ENCODE measurements around the gene LSM2. TPM values are rescaled to one million over a fixed set of nuclear protein-coding genes. Genes with fewer than 3 reads are reported as not detected.

The LSM2 gene
- total and polyA plus RNA-seq, 9 of the 15 experiments (the other 6 are each of a cell fraction or from before 2014, with no cell fraction given) = 154 to 407 (median 223) TPM

DNA sequence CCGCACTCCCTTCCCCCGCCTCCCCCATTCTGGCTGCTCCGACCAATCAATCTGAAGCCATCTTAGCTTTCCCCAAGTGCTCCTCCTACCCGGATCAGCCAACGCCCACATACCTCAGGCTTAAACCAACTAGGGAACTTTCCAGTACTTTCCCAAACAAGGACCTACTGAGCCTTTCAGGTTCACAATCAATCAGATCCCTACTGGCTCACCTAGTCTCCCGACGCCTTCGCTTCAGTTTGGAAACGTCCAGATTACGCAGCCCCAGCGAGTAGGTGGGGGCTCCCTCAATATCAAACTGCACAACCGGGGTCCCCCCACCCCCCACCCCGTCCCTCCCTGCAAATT lies 7.9 kb upstream of the LSM2 start (continued):
- TF ChIP-seq KLF13 (tag; IDR thresholded peaks at IDR 0.05; ENCODE audit: borderline replicate concordance, low read depth) (peak; percentile 83; the same call in 1 of the 2 replicates), CHD2 (IDR thresholded peaks at IDR 0.05; ENCODE audit: low read depth, low read length) (peak; percentile 69; the same call in 1 of the 2 replicates), SIRT6 (IDR thresholded peaks at IDR 0.05; ENCODE audit: low read depth, low read length) (no peak), ZNF212 (CRISPR knock-in tag; IDR thresholded peaks at IDR 0.05) (no peak), SMAD3 (CRISPR knock-in tag; conservative IDR thresholded peaks at IDR 0.05) (0 out of 2 replicates have a peak, but pooled peaks have one; percentile 57), ZNF778 (CRISPR knock-in tag; IDR thresholded peaks at IDR 0.05) (no peak), KDM2B (CRISPR knock-in tag; IDR thresholded peaks at IDR 0.05) (no peak), TOE1 (IDR thresholded peaks at IDR 0.05; ENCODE audit: borderline replicate concordance) (no peak), TOE1 (CRISPR knock-in tag; IDR thresholded peaks at IDR 0.05; ENCODE audit: borderline replicate concordance, low read depth) (no peak), ZZZ3 (IDR thresholded peaks at IDR 0.05) (no peak), THRAP3 (IDR thresholded peaks at IDR 0.05; ENCODE audit: borderline replicate concordance) (no peak), ZNF766 (CRISPR knock-in tag; conservative IDR thresholded peaks at IDR 0.05) (no peak), ELF1 (tag; IDR thresholded peaks at IDR 0.05) (no peak), PTTG1 (tag; IDR thresholded peaks at IDR 0.05; ENCODE audit: low read depth) (no peak)
- TF ChIP-seq, protein P1, sequence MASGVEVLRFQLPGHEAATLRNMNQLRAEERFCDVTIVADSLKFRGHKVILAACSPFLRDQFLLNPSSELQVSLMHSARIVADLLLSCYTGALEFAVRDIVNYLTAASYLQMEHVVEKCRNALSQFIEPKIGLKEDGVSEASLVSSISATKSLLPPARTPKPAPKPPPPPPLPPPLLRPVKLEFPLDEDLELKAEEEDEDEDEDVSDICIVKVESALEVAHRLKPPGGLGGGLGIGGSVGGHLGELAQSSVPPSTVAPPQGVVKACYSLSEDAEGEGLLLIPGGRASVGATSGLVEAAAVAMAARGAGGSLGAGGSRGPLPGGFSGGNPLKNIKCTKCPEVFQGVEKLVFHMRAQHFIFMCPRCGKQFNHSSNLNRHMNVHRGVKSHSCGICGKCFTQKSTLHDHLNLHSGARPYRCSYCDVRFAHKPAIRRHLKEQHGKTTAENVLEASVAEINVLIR (CRISPR knock-in tag; IDR thresholded peaks at IDR 0.05) = peak; percentile 52; the same call in 1 of the 2 replicates
- TF ChIP-seq, protein P2, sequence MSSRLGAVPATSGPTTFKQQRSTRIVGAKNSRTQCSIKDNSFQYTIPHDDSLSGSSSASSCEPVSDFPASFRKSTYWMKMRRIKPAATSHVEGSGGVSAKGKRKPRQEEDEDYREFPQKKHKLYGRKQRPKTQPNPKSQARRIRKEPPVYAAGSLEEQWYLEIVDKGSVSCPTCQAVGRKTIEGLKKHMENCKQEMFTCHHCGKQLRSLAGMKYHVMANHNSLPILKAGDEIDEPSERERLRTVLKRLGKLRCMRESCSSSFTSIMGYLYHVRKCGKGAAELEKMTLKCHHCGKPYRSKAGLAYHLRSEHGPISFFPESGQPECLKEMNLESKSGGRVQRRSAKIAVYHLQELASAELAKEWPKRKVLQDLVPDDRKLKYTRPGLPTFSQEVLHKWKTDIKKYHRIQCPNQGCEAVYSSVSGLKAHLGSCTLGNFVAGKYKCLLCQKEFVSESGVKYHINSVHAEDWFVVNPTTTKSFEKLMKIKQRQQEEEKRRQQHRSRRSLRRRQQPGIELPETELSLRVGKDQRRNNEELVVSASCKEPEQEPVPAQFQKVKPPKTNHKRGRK (tag; IDR thresholded peaks at IDR 0.05) = no peak
- TF ChIP-seq, protein P3, sequence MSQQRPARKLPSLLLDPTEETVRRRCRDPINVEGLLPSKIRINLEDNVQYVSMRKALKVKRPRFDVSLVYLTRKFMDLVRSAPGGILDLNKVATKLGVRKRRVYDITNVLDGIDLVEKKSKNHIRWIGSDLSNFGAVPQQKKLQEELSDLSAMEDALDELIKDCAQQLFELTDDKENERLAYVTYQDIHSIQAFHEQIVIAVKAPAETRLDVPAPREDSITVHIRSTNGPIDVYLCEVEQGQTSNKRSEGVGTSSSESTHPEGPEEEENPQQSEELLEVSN (IDR thresholded peaks at IDR 0.05; ENCODE audit: borderline replicate concordance in 1 of 2, extremely low read depth in 1 of 2, insufficient read depth in 1 of 2, insufficient read length in 1 of 2, low read depth in 1 of 2, low read length in 1 of 2, poor library complexity in 1 of 2, severe bottlenecking in 1 of 2) = peak in 1 of 2 experiments; percentile 4
- TF ChIP-seq, protein P4, sequence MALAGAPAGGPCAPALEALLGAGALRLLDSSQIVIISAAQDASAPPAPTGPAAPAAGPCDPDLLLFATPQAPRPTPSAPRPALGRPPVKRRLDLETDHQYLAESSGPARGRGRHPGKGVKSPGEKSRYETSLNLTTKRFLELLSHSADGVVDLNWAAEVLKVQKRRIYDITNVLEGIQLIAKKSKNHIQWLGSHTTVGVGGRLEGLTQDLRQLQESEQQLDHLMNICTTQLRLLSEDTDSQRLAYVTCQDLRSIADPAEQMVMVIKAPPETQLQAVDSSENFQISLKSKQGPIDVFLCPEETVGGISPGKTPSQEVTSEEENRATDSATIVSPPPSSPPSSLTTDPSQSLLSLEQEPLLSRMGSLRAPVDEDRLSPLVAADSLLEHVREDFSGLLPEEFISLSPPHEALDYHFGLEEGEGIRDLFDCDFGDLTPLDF (CRISPR knock-in tag; IDR thresholded peaks at IDR 0.05) = no peak
- TF ChIP-seq, protein P5, sequence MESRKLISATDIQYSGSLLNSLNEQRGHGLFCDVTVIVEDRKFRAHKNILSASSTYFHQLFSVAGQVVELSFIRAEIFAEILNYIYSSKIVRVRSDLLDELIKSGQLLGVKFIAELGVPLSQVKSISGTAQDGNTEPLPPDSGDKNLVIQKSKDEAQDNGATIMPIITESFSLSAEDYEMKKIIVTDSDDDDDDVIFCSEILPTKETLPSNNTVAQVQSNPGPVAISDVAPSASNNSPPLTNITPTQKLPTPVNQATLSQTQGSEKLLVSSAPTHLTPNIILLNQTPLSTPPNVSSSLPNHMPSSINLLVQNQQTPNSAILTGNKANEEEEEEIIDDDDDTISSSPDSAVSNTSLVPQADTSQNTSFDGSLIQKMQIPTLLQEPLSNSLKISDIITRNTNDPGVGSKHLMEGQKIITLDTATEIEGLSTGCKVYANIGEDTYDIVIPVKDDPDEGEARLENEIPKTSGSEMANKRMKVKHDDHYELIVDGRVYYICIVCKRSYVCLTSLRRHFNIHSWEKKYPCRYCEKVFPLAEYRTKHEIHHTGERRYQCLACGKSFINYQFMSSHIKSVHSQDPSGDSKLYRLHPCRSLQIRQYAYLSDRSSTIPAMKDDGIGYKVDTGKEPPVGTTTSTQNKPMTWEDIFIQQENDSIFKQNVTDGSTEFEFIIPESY (CRISPR knock-in tag; IDR thresholded peaks at IDR 0.05) = no peak
- TF ChIP-seq, protein P6, sequence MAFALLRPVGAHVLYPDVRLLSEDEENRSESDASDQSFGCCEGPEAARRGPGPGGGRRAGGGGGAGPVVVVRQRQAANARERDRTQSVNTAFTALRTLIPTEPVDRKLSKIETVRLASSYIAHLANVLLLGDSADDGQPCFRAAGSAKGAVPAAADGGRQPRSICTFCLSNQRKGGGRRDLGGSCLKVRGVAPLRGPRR (CRISPR knock-in tag; IDR thresholded peaks at IDR 0.05) = no peak
